ENCODE results near the gene DCLK3.

DNA sequence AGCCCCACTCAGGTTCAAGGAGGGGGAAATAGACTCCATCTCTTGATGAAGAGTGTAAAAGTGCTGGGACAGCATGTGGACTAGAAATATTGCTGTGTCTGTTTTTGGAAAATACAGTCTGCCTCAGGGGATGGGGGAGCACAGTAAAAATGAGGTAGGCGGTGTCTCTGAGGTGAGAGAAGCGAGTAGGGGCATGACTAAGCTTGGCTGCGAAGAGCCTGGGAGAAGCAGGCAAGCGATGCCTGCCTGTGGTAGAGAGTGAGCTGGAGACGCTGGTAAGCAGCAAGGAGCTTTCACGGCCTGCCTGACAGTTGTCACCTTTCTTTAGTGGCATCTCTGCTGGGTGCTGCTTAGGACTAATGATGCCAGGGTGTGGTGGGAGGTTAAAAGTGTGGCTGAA lies 49.0 kb upstream of the DCLK3 start:
- TF ChIP-seq EP300 (IDR thresholded peaks at IDR 0.05), result no peak
- TF ChIP-seq, protein P1, sequence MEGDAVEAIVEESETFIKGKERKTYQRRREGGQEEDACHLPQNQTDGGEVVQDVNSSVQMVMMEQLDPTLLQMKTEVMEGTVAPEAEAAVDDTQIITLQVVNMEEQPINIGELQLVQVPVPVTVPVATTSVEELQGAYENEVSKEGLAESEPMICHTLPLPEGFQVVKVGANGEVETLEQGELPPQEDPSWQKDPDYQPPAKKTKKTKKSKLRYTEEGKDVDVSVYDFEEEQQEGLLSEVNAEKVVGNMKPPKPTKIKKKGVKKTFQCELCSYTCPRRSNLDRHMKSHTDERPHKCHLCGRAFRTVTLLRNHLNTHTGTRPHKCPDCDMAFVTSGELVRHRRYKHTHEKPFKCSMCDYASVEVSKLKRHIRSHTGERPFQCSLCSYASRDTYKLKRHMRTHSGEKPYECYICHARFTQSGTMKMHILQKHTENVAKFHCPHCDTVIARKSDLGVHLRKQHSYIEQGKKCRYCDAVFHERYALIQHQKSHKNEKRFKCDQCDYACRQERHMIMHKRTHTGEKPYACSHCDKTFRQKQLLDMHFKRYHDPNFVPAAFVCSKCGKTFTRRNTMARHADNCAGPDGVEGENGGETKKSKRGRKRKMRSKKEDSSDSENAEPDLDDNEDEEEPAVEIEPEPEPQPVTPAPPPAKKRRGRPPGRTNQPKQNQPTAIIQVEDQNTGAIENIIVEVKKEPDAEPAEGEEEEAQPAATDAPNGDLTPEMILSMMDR (IDR thresholded peaks at IDR 0.05), result no peak

Measured in tibial nerve (tissue), 4 donors.